Mononuclear cell (primary cell): ENCODE results near the gene CCDC152. TPM values are rescaled to one million over a fixed set of nuclear protein-coding genes. Genes with fewer than 3 reads are reported as not detected.

Source experiments
- H3K27me3 ChIP-seq: 2 replicates; pipeline ENCODE4 v1.6.0; 2011; ENCODE audit warnings: low read length, control low read depth; ENCODE audit not compliant: insufficient read depth
- H3K4me1 ChIP-seq: 2 replicates; pipeline ENCODE4 v1.5.1; 2011; ENCODE audit warnings: mild to moderate bottlenecking, low read length, control low read depth; ENCODE audit not compliant: insufficient read depth
- H3K4me3 ChIP-seq: 2 replicates; pipeline ENCODE4 v1.5.1; 2011; ENCODE audit warnings: mild to moderate bottlenecking, low read length, moderate library complexity
- H3K9me3 ChIP-seq: 2 replicates; pipeline ENCODE4 v1.5.1; 2011; ENCODE audit warnings: low read depth, mild to moderate bottlenecking, control low read depth, low read length
- total RNA-seq: library from RNA; depleted of rRNA; stranded (reverse); fragments of >200 nt; gene quantifications from one replicate; pipeline ENCODE4 v1.2.3, GENCODE V29; 2012

Gene CCDC152
- total RNA-seq, 1 donor = 0.63 TPM

DNA sequence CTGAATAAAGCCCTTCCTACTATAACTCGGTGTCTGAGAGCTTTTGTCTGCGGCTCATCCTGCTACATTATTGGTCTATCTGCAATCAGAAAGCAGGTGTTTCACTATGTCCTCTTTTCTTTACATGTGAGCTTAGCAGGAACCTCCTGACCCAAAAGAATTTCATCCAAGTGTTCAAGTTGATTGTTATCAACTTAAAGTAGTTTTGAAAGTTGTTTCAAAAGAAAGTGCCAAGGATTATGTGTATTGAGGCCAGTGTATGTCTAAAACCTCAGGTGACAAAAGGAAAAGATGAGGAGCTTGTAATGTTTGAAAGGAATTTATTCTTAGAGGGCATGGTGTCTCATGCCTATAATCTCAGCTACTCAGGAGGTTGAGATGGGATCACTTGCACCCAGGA, 63.1 kb downstream of the CCDC152 start:
- Histone ChIP-seq H3K27me3 (no peaks in the 10 kb centered on the region), H3K4me1 (no peaks in the 10 kb centered on the region), H3K9me3 (no peaks in the 10 kb centered on the region), H3K4me3 (no peak overlapping the region)

DNA sequence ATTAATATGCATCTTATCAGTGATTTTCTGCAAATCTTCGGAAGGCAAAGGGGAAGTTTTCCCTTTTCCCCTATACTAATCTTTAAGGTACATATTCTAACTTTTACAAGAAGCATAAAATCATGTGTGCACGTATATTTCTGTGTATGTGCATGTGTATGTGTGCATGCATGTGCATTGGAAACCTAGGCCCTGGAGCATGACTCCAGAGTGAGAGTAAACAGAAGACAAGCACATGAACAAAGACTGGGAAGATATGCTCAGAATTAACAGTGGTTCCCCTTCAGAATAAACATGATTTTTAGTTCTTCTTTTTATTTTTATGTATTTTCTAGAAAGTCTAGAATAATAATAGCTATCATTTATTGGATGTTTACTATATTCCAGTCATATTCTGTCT, 65.9 kb downstream of the CCDC152 start:
- H3K27me3 ChIP-seq = no peaks in the 10 kb centered on the region
- no peaks in the 10 kb centered on the region for H3K4me1 ChIP-seq

DNA sequence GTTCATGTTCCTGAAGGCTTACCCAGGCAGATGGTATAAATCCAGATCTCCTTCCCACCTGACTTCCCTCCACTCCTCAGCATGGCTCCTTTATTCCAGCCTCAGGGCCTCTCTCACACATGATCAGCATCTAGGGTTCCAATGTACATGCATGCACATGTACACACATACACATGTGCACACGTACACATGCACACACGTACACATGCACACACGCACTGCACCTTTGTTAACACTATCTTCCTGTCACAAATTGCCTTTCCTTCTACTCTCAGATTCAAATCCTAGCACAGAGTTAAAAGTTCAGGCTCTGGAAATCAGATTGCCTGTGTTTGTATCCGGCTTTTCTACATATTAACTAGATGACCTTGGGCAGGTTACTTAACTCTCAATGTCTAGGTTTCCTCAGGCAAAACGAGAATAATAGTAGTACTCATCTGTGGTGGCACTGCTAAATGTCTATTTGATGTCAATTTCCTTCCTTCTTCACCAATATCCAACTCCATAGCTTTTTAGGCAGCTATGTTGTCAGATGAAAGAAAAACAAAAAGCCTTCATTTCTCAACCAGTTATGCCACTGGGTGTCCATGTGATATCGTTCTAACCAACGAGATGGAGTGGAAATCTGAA, 67.8 kb downstream of the CCDC152 start:
- Histone ChIP-seq H3K4me1 (no peaks in the 10 kb centered on the region), H3K4me3 (no peak overlapping the region), H3K27me3 (no peaks in the 10 kb centered on the region), H3K9me3 (no peaks in the 10 kb centered on the region)

More for the DNA sequence above, 65.9 kb downstream of the CCDC152 start:
- Histone ChIP-seq H3K4me3 (no peak overlapping the region), H3K9me3 (no peaks in the 10 kb centered on the region)

DNA sequence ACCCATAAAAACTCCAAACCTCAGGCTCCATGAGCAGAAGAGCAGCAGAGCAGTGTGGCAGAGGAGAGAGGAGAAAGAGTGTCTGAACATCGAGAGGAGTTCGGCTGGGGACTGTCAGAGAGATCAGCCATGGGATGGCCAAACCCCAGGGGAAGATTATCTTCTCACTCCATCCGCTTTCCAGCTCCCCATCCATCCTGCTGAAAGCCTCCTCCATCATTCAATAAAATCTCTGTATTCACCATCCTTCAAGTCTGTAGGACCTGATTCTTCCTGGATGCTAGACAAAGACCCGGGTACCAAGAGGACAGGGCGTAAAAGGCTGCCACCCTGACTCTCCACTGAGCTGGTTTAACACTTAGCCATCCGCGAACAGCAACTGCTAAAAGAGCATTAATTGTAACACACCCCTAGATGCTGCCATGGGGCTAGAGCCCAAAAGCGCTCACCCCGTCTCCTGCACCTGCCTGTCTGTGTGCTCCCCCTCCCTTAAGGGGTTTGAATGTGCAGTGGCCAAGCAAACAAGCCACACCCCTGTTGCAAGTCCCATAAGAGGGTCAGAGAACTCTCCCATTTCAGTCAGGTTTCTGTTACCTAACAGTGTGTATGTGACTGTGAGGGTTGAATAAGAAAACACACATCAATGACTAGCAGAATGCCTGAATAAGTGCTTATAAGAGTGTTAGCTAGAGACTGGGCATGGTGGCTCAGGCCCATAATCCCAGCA, 69.0 kb downstream of the CCDC152 start:
- H3K4me1 ChIP-seq = no peaks in the 10 kb centered on the region
- H3K27me3 ChIP-seq = no peaks in the 10 kb centered on the region
- no peak overlapping the region for H3K4me3 ChIP-seq
- no peaks in the 10 kb centered on the region for H3K9me3 ChIP-seq

DNA sequence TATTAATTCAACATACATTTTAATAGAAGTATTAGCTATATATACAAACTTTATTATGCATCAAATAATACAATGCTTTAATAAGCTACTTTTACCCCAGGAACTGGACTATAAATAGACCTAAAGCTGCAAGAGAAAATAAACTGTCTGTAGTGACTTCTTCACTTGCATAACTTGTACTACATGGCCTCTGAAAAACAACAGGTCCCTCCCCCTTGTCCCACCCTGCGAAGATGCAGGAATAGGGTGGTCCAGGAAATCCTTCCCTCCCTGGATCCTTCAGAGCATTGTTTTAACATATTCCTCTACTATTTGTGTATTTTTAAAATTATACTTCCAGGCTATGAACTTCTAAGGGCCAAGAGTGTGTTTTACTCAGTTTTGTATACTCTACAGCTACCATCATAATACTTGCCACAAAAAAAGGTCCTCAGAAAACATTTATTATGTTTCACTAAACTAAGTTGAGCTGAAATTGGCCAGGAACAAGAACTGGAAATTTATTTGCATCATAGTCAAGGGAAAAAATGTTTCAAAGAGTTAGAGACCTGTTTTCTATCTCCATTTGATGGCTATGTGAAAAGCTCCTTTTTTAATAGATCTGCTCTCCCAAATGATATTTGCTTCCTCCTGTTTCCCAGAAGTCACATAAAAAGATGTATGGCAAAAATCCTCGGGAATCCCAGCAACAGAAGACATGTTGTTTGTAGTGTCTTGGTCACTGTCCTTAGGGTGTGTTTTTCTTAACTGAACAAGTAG, 70.3 kb downstream of the CCDC152 start:
- Histone ChIP-seq H3K4me3 (no peak overlapping the region), H3K27me3 (no peaks in the 10 kb centered on the region), H3K4me1 (no peaks in the 10 kb centered on the region), H3K9me3 (no peaks in the 10 kb centered on the region)

DNA sequence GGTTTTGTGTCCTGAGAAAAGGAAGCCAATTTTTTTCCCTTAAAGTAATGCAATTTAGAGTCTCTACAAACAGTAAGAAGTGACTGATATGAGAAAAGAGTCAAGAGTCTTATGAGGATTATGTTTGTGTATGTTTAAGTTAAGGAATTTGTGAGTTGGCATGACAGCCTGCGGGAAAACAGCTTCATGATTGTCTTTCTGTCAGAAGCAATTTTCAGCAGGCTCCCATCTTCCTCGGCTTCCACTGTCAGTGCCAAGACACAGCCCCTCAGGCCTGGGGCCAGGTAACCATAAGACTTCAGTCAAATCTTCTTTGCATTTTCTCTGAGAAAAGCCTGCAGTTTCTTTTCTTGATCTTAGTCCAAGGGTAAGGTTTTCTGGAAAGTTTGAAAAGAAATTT, 72.1 kb downstream of the CCDC152 start:
- Histone ChIP-seq H3K4me1 (no peaks in the 10 kb centered on the region), H3K27me3 (no peaks in the 10 kb centered on the region), H3K4me3 (no peak overlapping the region), H3K9me3 (no peaks in the 10 kb centered on the region)

DNA sequence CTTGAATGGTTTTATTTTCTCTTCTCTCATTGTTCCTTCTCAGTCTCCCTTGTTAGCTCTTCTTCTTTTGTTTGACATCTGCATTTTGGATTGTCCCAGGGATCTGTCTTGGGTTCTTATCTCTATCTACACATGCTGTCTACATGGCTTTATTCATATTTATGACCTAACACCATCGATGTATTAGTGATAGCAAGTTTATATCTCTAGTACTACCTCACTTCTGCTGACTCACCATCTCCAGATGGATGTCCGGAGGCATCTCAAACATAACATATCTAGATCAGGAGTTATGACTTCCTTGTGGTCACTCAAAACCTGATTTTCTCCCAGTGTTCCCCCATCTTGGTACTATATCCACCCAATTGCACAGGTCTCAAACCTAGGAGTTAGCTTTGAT, 74.3 kb downstream of the CCDC152 start:
- Histone ChIP-seq H3K4me3 (no peak overlapping the region), H3K9me3 (no peaks in the 10 kb centered on the region), H3K4me1 (no peaks in the 10 kb centered on the region), H3K27me3 (no peaks in the 10 kb centered on the region)

DNA sequence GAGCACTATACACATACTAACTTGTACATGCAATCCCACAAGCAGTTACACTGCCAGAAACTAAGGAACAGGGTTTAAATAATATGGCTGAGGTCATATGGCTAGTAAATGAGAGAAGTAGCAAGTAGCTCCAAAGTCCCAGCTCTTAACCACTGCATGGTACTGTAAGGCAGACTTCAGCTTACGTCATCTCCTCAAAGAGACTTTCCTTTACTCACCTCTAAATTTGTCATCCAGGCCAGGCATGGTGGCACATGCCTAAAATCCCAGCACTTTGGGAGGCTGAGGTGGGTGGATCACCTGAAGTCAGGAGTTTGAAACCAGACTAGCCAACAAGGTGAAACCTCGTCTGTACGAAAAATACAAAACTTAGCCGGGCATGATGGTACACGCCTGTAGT, 75.4 kb downstream of the CCDC152 start:
- Histone ChIP-seq H3K27me3 (no peaks in the 10 kb centered on the region), H3K4me1 (no peaks in the 10 kb centered on the region), H3K9me3 (no peaks in the 10 kb centered on the region), H3K4me3 (no peak overlapping the region)

DNA sequence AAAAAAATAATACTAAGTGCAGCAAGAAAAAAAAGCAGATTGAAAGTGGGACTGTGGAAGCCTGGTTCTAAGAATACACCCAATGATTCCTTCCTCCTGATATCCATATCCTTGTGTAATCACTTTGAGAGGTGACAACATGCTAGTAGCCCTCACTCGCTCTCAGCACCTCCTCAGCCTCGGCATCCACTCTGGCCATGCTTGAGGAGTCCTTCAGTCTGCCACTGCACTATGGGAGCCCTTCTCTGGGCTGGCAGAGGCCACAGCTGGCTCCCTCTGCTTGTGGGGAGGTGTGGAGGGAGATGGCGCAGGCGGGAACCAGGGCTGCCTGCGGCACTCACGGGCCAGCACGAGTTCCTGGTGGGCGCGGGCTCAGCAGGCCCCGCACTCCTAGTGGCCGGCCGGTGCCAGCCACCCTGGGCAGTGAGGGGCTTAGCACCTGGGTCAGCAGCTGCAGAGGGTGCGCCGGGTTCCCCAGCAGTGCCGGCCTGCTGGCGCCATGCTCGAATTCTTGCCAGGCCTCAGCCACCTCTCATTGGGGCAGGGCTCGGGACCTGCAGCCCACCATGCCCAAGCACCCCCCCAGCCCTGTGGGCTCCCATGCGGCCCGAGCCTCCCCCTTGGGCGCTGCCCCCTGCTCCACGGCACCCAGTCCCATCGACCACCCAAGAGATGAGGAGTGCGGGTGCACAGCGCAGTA, 79.6 kb downstream of the CCDC152 start:
- Histone ChIP-seq H3K4me1 (no peaks in the 10 kb centered on the region), H3K27me3 (no peaks in the 10 kb centered on the region), H3K4me3 (no peak overlapping the region), H3K9me3 (no peaks in the 10 kb centered on the region)

DNA sequence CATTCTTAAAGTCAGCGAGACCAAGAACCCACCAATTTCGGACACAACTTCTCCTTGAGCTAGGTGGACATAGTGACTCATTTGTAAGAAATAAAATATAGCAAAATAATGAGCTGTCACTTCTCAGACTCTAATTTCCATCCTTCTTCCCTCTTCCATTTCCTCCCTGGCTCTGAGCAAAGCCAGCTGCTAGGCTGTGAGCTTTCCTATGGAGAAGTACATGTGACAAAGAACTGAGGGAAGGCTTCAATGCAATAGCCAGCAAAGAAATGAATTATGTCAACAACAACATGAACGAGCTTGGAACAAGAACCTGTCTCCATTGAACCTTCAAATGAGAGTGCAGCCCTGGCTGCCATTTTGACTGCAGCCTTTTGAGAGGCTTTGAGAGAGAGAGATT, 81.0 kb downstream of the CCDC152 start:
- Histone ChIP-seq H3K4me3 (no peak overlapping the region), H3K4me1 (no peaks in the 10 kb centered on the region), H3K27me3 (no peaks in the 10 kb centered on the region), H3K9me3 (no peaks in the 10 kb centered on the region)

DNA sequence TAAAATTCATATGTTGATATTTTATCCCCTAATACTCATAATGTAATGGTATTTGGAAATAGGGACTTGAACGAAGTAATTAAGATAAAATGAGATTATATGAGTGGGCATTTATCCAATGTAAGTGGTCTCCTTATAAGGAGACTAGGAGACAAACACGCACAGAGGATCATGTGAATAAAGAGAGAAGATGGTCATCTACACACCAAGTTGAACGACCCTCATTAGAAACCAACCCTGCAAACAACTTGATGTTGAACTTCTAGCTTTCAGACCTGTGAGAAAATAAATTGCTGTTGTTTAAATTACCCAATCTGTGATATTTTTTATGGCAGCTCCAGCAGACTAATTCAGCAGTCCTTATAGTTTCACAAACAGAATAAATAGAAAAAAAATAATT, 82.6 kb downstream of the CCDC152 start:
- H3K9me3 ChIP-seq = no peaks in the 10 kb centered on the region
- no peaks in the 10 kb centered on the region for H3K27me3 ChIP-seq
- no peak overlapping the region for H3K4me3 ChIP-seq
- H3K4me1 ChIP-seq = no peaks in the 10 kb centered on the region

DNA sequence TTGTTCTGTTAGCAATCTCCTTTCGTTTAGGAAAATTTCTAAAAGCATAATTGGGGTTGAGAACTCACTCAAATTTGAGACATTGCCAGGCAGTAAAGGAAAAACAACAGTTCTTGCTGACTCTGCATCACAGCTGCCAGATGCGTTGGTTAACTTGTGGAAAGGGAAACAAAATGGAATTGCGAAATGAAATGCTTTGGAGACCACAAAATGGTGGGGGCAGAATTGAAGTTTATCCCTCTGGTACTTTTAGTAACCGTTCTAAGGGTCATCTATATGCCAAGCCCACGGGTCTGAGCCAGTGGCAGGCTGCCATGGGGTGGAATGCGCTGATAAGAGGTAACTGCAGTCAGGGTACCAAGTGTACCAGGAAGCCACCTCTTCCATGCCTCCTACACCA, 83.7 kb downstream of the CCDC152 start:
- Histone ChIP-seq H3K9me3 (no peaks in the 10 kb centered on the region), H3K27me3 (no peaks in the 10 kb centered on the region), H3K4me1 (no peaks in the 10 kb centered on the region), H3K4me3 (no peak overlapping the region)

DNA sequence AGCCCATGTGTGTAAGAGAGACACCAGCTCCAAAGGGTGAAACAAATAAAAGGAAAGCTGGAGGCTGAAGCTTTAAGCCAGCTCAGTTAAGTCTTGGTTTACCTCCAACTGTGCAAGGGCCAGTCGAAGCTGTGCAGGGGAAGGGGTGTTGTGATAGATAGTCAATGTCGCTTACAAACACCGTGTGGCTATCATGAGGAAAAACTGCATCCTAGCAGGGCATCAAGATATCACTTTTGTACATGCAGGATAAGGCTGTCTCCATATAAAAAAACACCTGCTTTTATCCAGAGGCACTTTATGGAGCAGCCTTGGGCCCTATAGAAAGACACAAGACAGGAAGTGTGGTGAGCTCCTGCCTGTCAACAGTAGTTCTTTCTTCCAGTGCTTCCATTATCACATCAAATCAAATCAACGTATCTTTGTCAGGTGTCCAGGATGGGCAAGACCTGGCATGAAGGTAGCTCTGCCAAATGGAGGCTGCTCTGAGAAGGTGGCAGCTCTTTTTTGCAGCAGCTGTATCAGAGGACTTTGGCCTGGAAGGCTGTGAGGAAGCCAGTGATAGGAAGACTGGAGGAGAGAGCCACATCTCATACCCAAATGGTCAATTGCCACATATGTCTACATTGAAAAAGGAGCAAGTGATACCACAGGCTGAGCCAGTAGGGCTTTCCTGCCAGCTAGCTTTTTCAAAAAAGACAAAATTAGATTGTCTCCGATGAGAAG, 84.4 kb downstream of the CCDC152 start:
- Histone ChIP-seq H3K4me3 (no peak overlapping the region), H3K9me3 (no peaks in the 10 kb centered on the region), H3K27me3 (no peaks in the 10 kb centered on the region), H3K4me1 (no peaks in the 10 kb centered on the region)

DNA sequence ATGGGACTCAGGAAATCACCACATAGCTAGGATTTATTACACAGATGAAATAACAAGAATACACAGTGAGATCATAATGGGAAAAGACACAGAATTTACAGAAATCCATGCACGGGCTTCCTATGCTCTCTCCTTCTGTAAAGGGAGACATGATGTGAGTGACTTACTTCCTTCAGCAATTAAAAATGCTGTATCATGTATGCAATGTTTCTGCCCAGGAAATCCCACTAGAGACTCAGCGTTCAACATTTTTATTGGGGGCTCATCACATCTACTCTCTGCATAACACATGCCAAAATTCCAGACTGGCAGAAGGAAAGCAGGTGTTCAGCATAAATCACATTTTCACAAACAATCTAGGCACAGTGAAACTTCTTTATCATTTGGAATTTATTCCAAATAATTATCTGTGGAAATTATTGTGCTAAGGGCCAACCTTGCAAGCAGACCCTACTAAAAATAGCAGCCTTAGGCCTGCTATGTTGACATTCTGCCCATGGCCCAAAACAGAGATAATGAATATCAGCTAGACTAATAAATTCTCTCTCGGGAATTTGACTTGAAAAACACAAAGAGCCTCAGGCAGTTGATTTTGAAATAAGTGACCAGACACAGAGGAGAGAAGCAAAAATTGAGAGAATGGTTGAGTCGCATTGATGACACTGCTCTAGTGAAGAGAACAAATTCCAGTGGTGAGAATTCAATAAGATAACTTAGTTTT, 86.5 kb downstream of the CCDC152 start:
- Histone ChIP-seq H3K27me3 (no peaks in the 10 kb centered on the region), H3K4me1 (no peaks in the 10 kb centered on the region), H3K4me3 (no peak overlapping the region), H3K9me3 (no peaks in the 10 kb centered on the region)
